A172 (cell line): ENCODE measurements around the gene MS4A6A. TPM values are rescaled to one million over a fixed set of nuclear protein-coding genes. Genes with fewer than 3 reads are reported as not detected.
A peak's percentile ranks its signal among the peaks of the same experiment; 100 is the strongest.

Experiments
- DNase-seq: peaks from one replicate; pipeline ENCODE4 v3.0.0-alpha.2; 2015; ENCODE audit warnings: low spot score
- total RNA-seq: library from RNA; depleted of rRNA; stranded (reverse); fragments of >200 nt; shearing (Covaris generic); gene quantifications from 2 replicates; pipeline ENCODE4 v1.2.3, GENCODE V29; 2014; rRNA removed

MS4A6A gene
- total RNA-seq, 1 experiment from 2014 or later: not detected

GRCh38 chr11:60128376-60128775, 54.5 kb downstream of the MS4A6A start:
- DNase-seq: no peak

- DNase-seq: peak; percentile 61
These were observed 55.5 kb downstream of the MS4A6A start for GRCh38 chr11:60127311-60127811.

- DNase-seq: no peak
These were observed 56.8 kb downstream of the MS4A6A start for GRCh38 chr11:60125956-60126585.

GRCh38 chr11:60124802-60125432, 58.0 kb downstream of the MS4A6A start:
- DNase-seq: no peak

Other genes starting within 250 kb of the MS4A6A start
- gene OOSP1, start 244.7 kb downstream of the MS4A6A start, total RNA-seq: not detected in 2 replicates
- gene OOSP4A, start 219.1 kb downstream of the MS4A6A start, total RNA-seq: not detected in 2 replicates
- gene OOSP4B, start 165.9 kb downstream of the MS4A6A start, total RNA-seq: not detected in 2 replicates
- not detected in 2 replicates for gene OOSP2, start 142.7 kb downstream of the MS4A6A start, total RNA-seq
- gene MS4A3, start 126.4 kb downstream of the MS4A6A start, total RNA-seq: not detected in 2 replicates
- gene MS4A2, start 94.4 kb downstream of the MS4A6A start, total RNA-seq: not detected in 2 replicates
- gene MS4A4E, start 60.1 kb upstream of the MS4A6A start, total RNA-seq: not detected in 2 replicates
- not detected in 2 replicates for gene MS4A4A, start 97.6 kb upstream of the MS4A6A start, total RNA-seq
- not detected in 2 replicates for gene MS4A6E, start 144.2 kb upstream of the MS4A6A start, total RNA-seq
- gene MS4A7, start 195.4 kb upstream of the MS4A6A start, total RNA-seq: not detected in 2 replicates
- gene MS4A14, start 213.4 kb upstream of the MS4A6A start, total RNA-seq: not detected in 2 replicates
- gene MS4A5, start 246.5 kb upstream of the MS4A6A start, total RNA-seq: not detected in 2 replicates